Hematopoietic multipotent progenitor cell treated with erythropoietin and hydrocortisone succinate and interleukin-3 and kit ligand, for 8 days (in vitro differentiated cells): ENCODE data around the gene KLK3.
"Not testable (repeated sequence)": the region's sequence is repeated elsewhere in the genome, so short reads cannot be mapped to it uniquely, and the experiment has no call there.

Experiments used
- DNase-seq: peaks from one replicate; pipeline ENCODE4 v3.0.0-alpha.2; 2015

The KLK3 gene

GRCh38 chr19:50870417-50871089, 15.8 kb downstream of the KLK3 start:
- peak; percentile 60 for DNase-seq

GRCh38 chr19:50873056-50873455, 18.3 kb downstream of the KLK3 start, which contains the start of gene KLK2:
TSS of gene KLK2 (plus strand) at chr19:50873439. CDS start at chr19:50873474, 35 bp downstream.
- no peak for DNase-seq

DNA sequence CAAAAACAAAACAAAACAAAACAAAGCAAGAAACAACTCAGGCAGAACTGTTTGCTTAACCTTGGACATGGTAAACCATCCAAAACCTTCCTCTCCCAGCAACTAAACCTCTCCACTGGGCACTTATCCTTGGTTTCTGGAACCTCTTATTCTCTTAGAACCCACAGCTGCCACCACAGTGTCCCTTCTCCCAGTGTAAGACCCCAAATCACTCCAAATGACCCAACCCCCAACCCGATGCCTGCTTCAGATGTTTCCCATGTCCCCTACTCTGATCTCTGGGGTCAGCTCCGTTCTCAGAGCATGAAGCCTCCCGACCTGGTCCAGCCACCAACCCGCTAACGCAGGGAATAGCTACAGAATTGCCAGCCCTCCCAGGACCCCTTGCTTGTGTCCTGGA, 19.5 kb downstream of the KLK3 start:
- no peak for DNase-seq

GRCh38 chr19:50875795-50876422, 21.2 kb downstream of the KLK3 start:
- DNase-seq: no peak

GRCh38 chr19:50876456-50876855, 21.7 kb downstream of the KLK3 start:
- DNase-seq: no peak

DNA sequence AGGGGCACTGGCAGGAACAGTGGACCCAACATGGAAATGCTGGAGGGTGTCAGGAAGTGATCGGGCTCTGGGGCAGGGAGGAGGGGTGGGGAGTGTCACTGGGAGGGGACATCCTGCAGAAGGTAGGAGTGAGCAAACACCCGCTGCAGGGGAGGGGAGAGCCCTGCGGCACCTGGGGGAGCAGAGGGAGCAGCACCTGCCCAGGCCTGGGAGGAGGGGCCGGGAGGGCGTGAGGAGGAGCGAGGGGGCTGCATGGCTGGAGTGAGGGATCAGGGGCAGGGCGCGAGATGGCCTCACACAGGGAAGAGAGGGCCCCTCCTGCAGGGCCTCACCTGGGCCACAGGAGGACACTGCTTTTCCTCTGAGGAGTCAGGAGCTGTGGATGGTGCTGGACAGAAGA, 22.6 kb downstream of the KLK3 start:
- no peak for DNase-seq

- peak; percentile 10 for DNase-seq
Observed at GRCh38 chr19:50878851-50879250, 24.1 kb downstream of the KLK3 start.

- no peak for DNase-seq
Observed at GRCh38 chr19:50880241-50880640, 25.5 kb downstream of the KLK3 start.

DNA sequence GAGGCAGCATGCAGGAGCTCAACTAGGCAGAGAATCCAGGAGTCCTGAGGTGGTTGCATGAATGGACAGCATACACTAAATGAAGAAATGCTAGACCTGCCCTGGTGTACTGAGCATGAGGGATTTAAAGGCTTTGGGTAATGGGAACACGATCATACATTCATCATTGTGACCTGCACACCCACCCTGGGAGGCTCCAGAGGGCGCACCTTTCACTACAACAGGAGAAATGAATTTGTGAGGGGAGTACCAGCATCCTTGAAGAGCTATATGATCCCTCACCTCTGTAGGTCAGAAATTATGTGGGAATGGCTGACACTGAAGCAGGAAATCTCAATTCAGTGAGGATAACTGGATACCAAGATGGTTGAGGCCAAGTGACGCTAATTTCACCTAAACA, 27.5 kb downstream of the KLK3 start:
- DNase-seq: no peak

GRCh38 chr19:50889638-50890037, 34.9 kb downstream of the KLK3 start:
- DNase-seq: no peak

DNA sequence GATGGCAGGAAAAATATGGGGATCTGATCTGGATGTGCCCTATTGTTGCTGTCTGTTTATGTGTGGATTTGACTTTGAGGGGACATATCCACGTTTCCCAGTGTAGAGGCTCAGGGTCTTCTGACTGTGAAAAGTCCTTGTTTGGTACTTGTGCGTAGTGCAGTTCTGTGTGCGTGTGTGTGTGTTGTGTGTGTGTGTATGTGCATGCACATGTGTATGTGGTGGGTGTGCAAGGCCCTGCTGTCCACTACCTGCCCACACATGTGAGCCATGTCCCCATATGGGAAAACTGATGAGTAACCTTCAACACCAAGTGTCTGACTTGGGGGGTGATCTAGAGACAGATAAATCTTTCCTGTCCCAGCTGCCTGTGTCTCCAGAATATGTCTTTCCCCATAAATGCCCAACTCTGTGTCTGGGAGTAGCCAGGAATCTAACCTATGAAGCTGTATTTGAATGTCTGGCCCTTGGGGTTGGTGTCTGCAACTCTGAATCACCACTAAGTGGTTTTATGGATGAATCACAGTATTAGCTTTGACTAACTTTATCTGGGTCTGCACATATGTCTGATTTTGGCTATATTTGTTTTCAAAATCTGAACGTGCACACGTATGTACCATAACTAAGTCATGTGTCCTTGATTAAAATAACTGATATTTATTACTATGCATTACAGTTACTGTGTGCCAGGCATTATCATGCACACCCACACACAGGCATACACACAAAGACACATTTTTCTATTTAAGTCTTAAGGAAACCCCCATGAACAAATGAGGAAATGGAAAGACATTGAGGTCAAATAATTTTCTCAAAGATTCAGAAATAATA, 35.9 kb downstream of the KLK3 start:
- DNase-seq: no peak

- DNase-seq: no peak
Observed at GRCh38 chr19:50891253-50891625, 36.5 kb downstream of the KLK3 start.

- peak; percentile 31 for DNase-seq
Observed at GRCh38 chr19:50893047-50893736, 38.5 kb downstream of the KLK3 start.

- DNase-seq: no peak
Observed at GRCh38 chr19:50894478-50895356, 40.0 kb downstream of the KLK3 start.

DNA sequence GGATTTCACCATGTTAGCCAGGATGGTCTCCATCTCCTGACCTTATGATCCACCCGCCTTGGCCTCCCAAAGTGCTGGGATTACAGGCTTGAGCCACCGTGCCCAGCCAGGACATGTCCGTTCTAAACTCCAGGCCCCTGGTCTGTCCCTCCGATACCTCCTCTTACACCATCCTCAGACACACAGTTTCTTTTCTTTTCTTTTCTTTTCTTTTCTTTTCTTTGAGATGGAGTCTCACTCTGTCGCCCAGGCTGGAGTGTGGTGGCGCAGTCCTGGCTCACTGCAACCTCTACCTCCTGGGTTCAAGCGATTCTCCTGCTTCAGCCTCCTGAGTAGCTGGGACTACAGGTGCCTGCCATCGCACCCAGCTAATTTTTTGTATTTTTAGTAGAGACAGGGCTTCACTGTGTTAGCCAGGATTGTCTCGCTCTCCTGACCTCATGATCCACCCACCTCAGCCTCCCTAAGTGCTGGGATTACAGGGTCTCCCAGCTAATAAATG, 41.4 kb downstream of the KLK3 start:
- DNase-seq: not testable (repeated sequence)

- DNase-seq: peak; percentile 80
Observed at GRCh38 chr19:50896591-50897190, 42.0 kb downstream of the KLK3 start.

DNA sequence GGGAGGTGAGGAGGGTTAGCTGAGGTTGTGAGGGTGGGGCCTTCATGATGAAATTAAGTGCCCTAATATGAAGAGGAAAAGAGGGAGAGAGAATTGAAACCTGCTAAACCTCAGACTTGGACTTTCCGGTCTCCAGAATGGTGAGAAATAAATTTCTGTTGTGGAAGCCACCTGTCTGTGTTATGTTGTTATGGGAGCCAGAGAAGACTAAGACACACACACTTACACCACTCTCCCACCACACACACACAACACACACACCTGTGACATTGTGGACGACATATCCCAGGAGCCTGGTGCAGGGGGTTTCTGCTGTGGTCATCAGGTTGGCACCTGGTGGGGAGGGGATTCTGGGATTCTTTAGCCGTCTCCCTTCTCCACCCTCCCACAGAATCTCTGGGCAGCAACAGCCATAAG, 42.5 kb downstream of the KLK3 start:
- no peak for DNase-seq

GRCh38 chr19:50897612-50898011, 42.9 kb downstream of the KLK3 start:
- DNase-seq: no peak

- no peak for DNase-seq
Observed at GRCh38 chr19:50898018-50898417, 43.3 kb downstream of the KLK3 start.

DNA sequence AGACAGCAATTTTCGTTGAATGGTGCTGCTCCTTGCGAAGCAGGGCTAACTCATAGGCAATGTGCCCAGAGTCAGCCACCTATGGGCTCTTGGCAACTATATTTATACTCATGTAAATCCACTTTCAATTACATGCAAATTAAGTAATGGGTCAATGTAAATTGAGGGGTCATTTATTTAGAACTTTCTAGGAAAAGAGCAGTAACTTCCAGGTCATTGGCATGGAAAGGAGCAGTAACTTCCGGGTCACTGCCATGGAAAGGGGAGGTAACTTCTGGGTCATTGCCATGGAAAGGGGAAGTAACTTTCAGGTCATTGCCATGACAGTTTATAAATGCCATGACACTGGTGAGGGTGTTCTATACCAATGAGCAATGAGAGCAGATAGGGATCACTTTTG, 44.9 kb downstream of the KLK3 start:
- no peak for DNase-seq

GRCh38 chr19:50902640-50903039, 47.9 kb downstream of the KLK3 start:
- no peak for DNase-seq

DNA sequence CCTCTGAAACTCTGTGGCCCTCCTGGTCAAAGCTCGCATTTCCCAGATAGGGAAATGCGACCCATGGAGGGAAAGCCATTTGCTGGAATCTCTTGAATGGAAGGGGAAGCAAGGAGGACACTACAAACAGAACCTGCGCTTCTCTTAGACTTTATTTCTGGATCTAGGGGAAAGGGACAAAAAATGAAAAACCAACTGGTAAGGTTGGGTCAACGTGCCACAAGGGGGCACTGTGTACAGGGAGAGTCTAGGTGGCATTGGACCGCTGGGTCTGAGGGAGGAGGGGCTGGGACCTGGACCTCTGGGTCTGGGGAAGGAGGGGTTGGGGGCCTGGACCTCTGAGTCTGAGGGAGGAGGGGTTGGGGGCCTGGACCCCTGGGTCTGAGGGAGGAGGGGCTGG, 51.5 kb downstream of the KLK3 start:
- peak; percentile 50 for DNase-seq
